Subcutaneous adipose tissue (tissue), 4 donors: Measurements from ENCODE around the gene DAB2IP. TPM values are rescaled to one million over a fixed set of nuclear protein-coding genes. Genes with fewer than 3 reads are reported as not detected.

ENCODE experiments used
- CTCF ChIP-seq: fragments of 450-650 bp; IDR thresholded peaks from one replicate; pipeline ENCODE4 v1.5.1; 2016; ENCODE audit warnings: low read depth, mild to moderate bottlenecking, control low read depth, antibody characterized with exemption, moderate library complexity
- total RNA-seq, 4 donors: library from RNA; depleted of rRNA; stranded (reverse); fragments of >200 nt; gene quantifications; one replicate each; pipeline ENCODE4 v1.1.0, GENCODE V29; 2016

Gene DAB2IP
- total RNA-seq, 4 donors from 2014 or later, result 6.3 to 57.5 (median 32.8) TPM

GRCh38 chr9:121751686-121752445 is 100.4 kb downstream of the DAB2IP start:
- no peak for TF ChIP-seq CTCF

- TF ChIP-seq CTCF, result no peak
These were observed 101.5 kb downstream of the DAB2IP start for GRCh38 chr9:121752929-121753328.

- no peak for TF ChIP-seq CTCF
These were observed 102.6 kb downstream of the DAB2IP start for GRCh38 chr9:121753802-121754654.

GRCh38 chr9:121754655-121755436 is 103.4 kb downstream of the DAB2IP start:
- no peak for TF ChIP-seq CTCF

GRCh38 chr9:121755581-121755980 is 104.1 kb downstream of the DAB2IP start:
- no peak for TF ChIP-seq CTCF

GRCh38 chr9:121756474-121757280 is 105.2 kb downstream of the DAB2IP start:
- no peak for TF ChIP-seq CTCF
